GM18861 (cell line): ENCODE measurements around the gene CLDN2.

ENCODE experiments used
- ATAC-seq: cut with Tn5 transposase; IDR thresholded peaks from one replicate; pipeline ENCODE4 v1.9.1; 2021; ENCODE audit not compliant: unreplicated experiment

The CLDN2 gene

GRCh38 chrX:106917830-106918500 is 2.2 kb upstream of the CLDN2 start:
- peak; percentile 59 for ATAC-seq

GRCh38 chrX:106921637-106922036 is 1.4 kb downstream of the CLDN2 start:
- ATAC-seq = no peak

DNA sequence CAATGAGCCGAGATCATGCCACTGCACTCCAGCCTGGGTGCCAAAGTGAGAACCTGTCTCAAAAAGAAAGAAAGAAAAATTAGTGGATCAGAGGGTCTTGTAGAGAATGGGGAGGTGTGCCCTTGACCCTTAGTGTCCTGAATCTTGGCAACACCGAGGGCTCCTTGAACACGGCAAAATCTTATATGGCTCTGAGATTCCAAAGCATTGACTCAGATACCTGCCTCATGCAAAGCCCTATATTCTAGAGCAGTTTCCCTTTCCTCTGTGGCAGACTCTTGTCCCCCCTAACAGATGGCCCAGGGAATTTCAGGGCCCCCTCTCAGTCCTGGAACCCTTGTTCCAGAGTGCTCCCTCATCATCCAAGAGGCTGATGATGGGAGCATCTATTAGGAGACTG is 6.8 kb downstream of the CLDN2 start:
- ATAC-seq = no peak

DNA sequence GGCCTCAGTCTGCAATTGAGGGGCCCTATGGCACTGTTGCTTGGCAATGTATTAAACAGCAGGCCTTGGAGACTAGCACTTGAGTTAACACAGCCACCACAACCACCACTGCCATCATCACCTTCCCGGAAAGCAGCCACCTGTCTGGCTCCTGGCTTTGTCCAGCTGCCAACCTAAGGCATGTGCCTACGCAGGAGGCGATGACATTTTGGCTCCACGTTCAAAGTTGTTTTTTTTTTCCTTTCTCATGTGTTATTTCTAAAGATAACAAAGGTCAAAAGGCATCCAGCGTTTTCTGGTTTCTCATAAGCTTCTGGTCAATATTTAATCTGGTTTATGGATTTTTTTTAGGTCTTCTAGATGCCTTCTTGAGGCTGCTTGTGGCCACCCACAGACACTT is 7.5 kb downstream of the CLDN2 start:
- ATAC-seq = no peak

- ATAC-seq = no peak
Measured at GRCh38 chrX:106928227-106928626, 8.0 kb downstream of the CLDN2 start.

- no peak for ATAC-seq
Measured at GRCh38 chrX:106931831-106932491, 11.8 kb downstream of the CLDN2 start.

DNA sequence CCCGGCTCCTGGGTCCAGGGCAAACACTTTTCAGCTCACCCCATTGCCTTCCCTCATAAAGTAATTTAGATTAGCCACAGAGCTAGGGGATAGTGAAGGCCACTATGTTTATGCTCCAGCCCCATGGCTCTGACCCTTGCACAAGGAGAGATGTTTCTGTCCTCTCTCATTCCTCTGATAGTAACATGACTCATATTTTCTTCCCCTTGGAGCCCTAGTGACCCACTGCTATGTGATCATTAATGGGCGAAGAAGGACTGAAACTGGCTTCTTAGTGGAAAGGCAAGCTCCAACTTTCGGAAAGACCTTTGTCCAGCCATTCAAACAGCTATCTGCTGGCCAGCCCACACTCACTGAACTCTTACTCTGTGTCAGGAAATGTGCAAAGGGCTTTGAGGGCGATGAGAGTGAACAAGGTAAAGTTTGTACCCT is 12.3 kb downstream of the CLDN2 start:
- no peak for ATAC-seq

DNA sequence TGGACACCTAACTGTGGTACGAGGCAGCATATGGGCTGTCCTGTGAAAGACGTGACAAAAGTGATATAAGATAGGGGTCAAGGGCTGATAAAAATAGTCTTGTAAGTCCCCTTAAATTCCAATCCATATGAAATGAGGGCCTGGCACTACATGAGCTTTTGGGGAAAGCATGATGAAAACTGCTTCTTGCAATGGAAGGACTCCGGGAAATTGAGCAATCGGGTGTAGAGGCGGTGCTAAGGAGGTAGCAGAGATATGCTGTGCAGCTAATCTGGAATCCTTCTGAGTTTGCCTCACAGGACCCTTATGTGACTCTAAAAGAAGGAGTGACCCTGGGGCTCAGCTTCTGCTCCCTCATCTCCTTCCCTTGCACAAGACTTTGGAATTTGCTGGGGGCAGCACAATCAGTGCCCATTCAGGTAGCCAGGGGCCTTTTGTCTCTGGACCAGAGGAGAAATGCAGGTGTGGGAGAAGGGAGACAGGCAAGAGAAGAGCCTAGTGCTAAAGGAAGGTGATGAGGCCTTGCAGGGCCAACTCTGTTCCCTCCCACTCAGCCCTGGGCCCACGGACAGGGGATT is 12.8 kb downstream of the CLDN2 start:
- ATAC-seq = peak; percentile 22

DNA sequence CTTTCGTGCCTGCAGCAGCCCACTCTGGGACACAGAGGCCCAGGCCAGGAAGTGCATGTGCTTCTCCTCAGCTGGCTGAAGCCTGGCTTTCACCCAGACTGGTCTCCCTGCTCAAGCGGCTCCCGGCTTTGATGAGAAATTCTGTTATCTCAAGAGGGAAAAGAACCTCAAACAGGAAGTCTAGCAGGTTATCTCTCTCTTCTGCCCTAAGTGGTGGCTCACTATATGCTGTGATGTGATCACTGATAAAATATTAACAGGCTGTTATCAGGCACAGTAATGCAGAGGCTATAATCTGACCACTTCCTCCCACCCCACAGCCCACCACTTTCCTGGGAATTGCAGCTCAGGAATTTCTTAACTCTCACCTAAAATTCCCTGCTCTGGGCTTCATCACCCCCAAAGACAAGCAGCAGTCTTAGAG is 13.3 kb downstream of the CLDN2 start:
- ATAC-seq = peak; percentile 66

GRCh38 chrX:106935175-106935574 is 15.0 kb downstream of the CLDN2 start:
- no peak for ATAC-seq

DNA sequence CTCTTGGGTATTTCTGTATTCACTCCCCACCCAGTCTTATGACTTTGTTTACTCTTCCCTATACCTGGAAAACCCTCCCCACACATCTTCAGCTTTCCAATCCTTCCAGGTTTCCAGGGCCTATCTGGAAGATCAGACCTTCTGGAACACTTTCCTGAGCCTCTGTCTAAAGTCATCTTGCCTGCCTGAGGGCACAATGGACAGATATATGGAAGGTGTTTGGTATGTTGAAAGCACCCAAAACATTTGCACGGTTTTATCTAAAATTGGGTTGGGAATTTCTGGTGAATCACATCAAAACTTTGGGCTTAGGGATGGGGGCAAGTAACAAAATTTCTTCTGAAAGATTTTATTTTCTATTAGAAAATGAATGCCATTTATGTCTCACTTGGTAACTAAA is 16.0 kb downstream of the CLDN2 start:
- ATAC-seq = no peak

DNA sequence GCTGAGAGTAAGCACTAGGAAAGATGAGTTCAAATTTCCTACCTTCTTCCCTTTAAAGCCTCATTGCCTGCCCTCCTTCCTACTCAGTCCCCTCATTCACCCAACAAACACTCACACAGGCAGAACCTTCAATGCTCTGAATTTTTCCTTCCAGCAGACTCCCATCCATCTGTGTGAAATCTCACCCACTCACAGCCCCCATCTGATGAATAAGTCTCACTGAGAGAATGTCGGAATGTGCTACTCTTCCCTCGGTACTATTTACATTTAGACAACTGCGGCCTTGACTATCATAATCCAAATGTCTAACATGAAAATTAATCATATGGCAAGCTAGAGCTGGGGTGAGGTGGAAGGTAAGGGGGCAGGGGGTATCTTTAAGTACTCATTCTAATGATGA is 19.4 kb downstream of the CLDN2 start:
- no peak for ATAC-seq

GRCh38 chrX:106940068-106940467 is 19.9 kb downstream of the CLDN2 start:
- ATAC-seq = no peak

DNA sequence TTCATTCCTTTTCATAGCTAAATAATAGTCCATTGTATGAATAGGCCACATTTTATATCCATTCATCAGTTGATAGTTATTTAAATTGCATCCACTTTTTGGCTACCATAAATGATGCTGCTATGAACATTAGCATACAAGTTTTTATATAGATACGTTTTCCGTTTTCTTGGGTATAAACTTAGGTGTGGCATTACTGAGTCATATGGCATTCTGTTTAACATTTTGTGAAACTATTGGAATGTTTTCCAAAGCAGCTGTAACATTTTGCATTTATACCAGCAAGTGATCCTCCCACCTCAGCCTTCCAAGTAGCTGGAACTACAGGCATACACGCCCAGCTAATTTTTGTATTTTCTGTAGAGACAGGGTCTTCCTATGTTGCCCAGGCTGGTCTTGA is 26.3 kb downstream of the CLDN2 start:
- no peak for ATAC-seq

GRCh38 chrX:106948641-106949040 is 28.4 kb downstream of the CLDN2 start:
- no peak for ATAC-seq

DNA sequence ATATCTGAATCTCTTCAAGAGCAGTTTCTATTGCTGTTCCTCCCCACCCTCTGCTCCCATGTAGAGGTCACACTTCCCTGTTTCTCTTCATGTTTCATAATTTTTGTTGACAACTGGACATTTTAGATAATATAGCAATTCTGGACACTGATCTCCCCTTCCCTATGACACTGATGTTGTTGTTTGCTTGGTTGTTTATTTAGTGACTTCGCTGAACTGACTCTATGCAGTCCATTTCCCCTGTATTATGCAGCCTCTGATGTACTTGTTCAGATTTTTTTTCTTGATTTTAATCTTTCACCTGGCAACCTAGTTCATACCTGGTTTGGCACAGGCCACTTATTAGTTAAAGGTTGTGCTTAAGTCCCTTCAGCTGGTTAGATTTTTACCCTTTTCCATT is 29.2 kb downstream of the CLDN2 start:
- no peak for ATAC-seq

DNA sequence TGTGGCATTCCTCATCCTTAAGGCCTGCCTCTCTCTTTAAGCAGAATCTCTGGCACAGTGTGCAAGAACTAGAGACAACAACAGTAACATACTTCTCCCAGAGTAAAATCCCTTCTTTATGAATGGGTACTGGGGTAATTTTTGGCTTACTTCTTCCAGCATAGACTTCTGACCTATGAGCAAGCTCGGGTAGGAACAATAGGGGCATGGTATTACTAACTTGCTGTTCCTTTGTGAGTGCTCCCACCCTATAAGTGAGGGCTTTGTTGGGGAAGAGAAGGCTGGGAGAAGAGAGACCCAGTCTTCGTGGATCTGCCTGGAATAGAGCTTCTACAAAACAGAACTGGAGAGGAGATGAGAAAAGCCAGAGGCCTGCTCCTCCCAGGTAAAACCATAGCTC is 30.2 kb downstream of the CLDN2 start:
- no peak for ATAC-seq

GRCh38 chrX:106951230-106951629 is 31.0 kb downstream of the CLDN2 start:
- no peak for ATAC-seq

DNA sequence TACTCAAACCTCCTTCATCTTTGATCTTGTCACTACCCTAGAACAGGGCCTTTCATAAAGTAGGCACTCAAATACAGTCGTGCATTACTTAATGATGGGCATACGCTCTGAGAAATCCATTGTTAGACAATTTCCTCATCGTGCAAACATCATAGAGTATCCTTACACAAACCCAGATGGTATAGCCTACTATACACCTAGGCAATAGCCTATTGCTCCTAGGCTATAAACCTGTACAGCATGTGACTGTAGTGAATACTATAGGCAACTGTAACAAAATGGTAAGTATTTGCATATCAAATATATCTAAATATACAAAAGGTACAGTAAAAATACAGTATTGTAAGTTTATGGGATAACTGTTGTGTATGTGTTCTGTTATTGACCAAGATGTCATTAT is 31.9 kb downstream of the CLDN2 start:
- no peak for ATAC-seq

DNA sequence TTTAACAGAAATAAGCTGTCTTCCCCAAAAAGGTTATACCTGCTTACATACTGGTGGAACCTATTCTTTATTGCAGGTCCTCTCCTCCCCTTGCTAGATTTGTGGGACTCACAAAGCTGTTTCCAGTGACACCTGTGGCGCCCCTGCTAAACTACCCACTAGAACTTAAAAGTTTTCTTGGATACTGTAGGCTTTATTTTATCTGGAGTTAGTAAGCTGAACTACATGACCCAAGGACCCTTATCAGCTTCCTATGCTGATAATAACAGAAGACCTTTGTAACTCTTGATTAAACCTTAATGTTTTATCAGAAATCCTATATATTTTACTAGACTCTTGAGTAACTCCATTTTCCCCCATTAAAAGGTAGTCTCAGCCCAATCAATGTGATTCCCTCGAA is 32.3 kb downstream of the CLDN2 start:
- ATAC-seq = no peak

DNA sequence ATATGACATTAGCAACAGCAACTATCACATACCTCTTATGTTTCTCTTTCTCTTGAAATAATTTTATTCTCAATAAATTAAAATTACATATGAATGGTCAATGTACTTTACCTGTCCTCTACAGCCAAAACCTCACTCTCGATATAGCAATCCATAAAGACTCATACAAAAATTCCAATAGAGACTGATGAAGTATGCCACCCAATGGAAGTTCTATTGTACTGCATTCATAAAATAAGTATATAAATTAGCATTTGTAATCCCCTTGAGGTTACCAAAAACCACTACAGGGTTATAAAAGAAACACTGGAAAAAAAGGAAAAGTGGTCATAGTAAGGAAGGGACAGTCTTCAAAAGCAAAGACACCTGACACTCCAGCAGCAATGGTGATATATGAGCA is 32.8 kb downstream of the CLDN2 start:
- ATAC-seq = no peak

DNA sequence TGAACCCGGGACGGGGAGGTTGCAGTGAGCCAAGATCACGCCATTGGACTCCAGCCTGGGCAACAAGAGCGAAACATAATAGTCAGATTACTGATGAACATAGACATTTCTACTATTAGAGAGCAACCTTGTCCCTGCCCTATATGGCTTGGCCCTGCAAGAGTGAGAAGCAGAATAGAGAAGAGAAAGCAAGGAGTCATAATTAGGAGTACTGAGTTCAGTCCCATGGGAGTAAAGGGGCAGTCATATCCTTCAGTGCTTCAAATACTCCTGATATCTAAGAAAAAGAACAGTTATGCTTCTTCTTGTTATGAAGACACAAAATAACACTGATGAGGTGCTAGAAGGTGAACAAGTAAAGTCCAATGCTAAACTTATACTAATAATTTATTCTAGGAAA is 33.8 kb downstream of the CLDN2 start:
- ATAC-seq = peak; percentile 59
